IMR-90 (cell line): Measurements from ENCODE around the gene VGF.

Experiments
- FOS ChIP-seq: fragments of 150-350 bp; IDR thresholded peaks from 2 replicates; pipeline ENCODE4 v1.6.1; 2016; ENCODE audit warnings: low read depth, low read length
- POLR2A ChIP-seq: IDR thresholded peaks from 2 replicates; pipeline ENCODE4 v1.6.1; 2012; ENCODE audit warnings: mild to moderate bottlenecking, low read depth, low read length

DNA sequence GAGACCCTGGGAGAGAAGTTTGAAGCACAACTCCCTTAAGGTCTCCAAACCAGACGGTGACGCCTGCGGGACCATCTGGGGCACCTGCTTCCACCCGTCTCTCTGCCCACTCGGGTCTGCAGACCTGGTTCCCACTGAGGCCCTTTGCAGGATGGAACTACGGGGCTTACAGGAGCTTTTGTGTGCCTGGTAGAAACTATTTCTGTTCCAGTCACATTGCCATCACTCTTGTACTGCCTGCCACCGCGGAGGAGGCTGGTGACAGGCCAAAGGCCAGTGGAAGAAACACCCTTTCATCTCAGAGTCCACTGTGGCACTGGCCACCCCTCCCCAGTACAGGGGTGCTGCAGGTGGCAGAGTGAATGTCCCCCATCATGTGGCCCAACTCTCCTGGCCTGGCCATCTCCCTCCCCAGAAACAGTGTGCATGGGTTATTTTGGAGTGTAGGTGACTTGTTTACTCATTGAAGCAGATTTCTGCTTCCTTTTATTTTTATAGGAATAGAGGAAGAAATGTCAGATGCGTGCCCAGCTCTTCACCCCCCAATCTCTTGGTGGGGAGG, 27.6 kb downstream of the VGF start:
- TF ChIP-seq POLR2A (no peak; the same call in 1 of the 2 replicates), FOS (no peak)
